DOHH2 (cell line): ENCODE measurements around the gene MAPK6.

Experiments
- H3F3A ChIP-seq: fragments of 200-600 bp; sonication (generic), shearing (Covaris generic); 2 replicates; pipeline ENCODE4 v1.6.0; 2016; ENCODE audit warnings: antibody characterized with exemption, mild to moderate bottlenecking; ENCODE audit not compliant: control insufficient read depth, insufficient read depth
- H3K27ac ChIP-seq: fragments of 200-600 bp; sonication (generic); 2 replicates; pipeline ENCODE4 v1.5.1; 2014; ENCODE audit warnings: low read depth, mild to moderate bottlenecking, low read length, moderate library complexity
- H3K27me3 ChIP-seq: fragments of 200-600 bp; sonication (generic); 2 replicates; pipeline ENCODE4 v1.6.1; 2014; ENCODE audit warnings: mild to moderate bottlenecking, low read length, mixed read lengths; ENCODE audit not compliant: control insufficient read depth
- H3K36me3 ChIP-seq: fragments of 200-600 bp; sonication (generic); 2 replicates; pipeline ENCODE4 v1.6.1; 2014; ENCODE audit warnings: mild to moderate bottlenecking, low read length, moderate library complexity, mixed read lengths; ENCODE audit not compliant: control insufficient read depth
- H3K4me1 ChIP-seq: fragments of 200-600 bp; sonication (generic); 2 replicates; pipeline ENCODE4 v1.6.1; 2014; ENCODE audit warnings: mild to moderate bottlenecking, low read length, mixed read lengths; ENCODE audit not compliant: control insufficient read depth
- H3K4me2 ChIP-seq: fragments of 200-600 bp; sonication (generic); 2 replicates; pipeline ENCODE4 v1.6.0; 2014; ENCODE audit warnings: mild to moderate bottlenecking, low read length, moderate library complexity
- H3K4me3 ChIP-seq: fragments of 200-600 bp; sonication (generic); 2 replicates; pipeline ENCODE4 v1.5.1; 2014; ENCODE audit warnings: mild to moderate bottlenecking, low read length, mixed read lengths
- H3K79me2 ChIP-seq: fragments of 200-600 bp; sonication (generic); 2 replicates; pipeline ENCODE4 v1.6.1; 2014; ENCODE audit warnings: mild to moderate bottlenecking, low read length, mixed read lengths; ENCODE audit not compliant: control insufficient read depth
- H3K9me2 ChIP-seq: fragments of 200-600 bp; sonication (generic); replicated peaks from 2 replicates; pipeline ENCODE4 v1.6.1; 2014; ENCODE audit warnings: mild to moderate bottlenecking, low read length, mixed read lengths; ENCODE audit not compliant: control insufficient read depth
- H3K9me3 ChIP-seq: fragments of 200-600 bp; sonication (generic); 2 replicates; pipeline ENCODE4 v1.6.1; 2014; ENCODE audit warnings: antibody characterized with exemption, low read length, mixed read lengths; ENCODE audit not compliant: control insufficient read depth, insufficient read depth
- H4K20me1 ChIP-seq: fragments of 200-600 bp; sonication (generic); 2 replicates; pipeline ENCODE4 v1.6.0; 2014; ENCODE audit warnings: low read depth, mild to moderate bottlenecking, antibody characterized with exemption, low read length, moderate library complexity; ENCODE audit not compliant: control insufficient read depth, insufficient read depth
- CTCF ChIP-seq: fragments of 200-600 bp; sonication (generic); IDR thresholded peaks from one replicate; pipeline ENCODE4 v1.5.1; 2014; ENCODE audit warnings: antibody characterized with exemption, mild to moderate bottlenecking, low read depth, low read length; ENCODE audit not compliant: poor library complexity, severe bottlenecking
- EZH2phosphoT487 ChIP-seq: fragments of 200-600 bp; sonication (generic); IDR thresholded peaks from 2 replicates; pipeline ENCODE4 v1.6.1; 2017; ENCODE audit warnings: borderline replicate concordance, mild to moderate bottlenecking, antibody characterized with exemption, low read length, moderate library complexity, mixed read lengths

MAPK6 gene

GRCh38 chr15:52031556-52031955, 12.5 kb downstream of the MAPK6 start:
- Histone ChIP-seq H4K20me1 (no peaks in the 10 kb centered on the region), H3K4me2 (no peak overlapping the region), H3F3A (no peaks in the 10 kb centered on the region), H3K9me2 (no peaks in the 10 kb centered on the region), H3K27me3 (no peaks in the 10 kb centered on the region), H3K27ac (no peak overlapping the region), H3K4me3 (no peak overlapping the region), H3K9me3 (peaks cover 13% of the 10 kb centered on the region; the same call in 1 of the 2 replicates), H3K79me2 (peaks cover 96% of the 10 kb centered on the region), H3K4me1 (peaks cover 10% of the 10 kb centered on the region), H3K36me3 (peaks cover 23% of the 10 kb centered on the region)
- TF ChIP-seq EZH2phosphoT487 (no peak), CTCF (no peak)

- Histone ChIP-seq H3K4me1 (peaks cover 12% of the 10 kb centered on the region), H3K27ac (no peak overlapping the region), H3K4me2 (no peak overlapping the region), H3K9me3 (peaks cover 7% of the 10 kb centered on the region; the same call in 1 of the 2 replicates), H3K9me2 (no peaks in the 10 kb centered on the region), H3K36me3 (peaks cover 3% of the 10 kb centered on the region), H4K20me1 (no peaks in the 10 kb centered on the region), H3K79me2 (peaks cover 100% of the 10 kb centered on the region), H3K4me3 (no peak overlapping the region), H3K27me3 (no peaks in the 10 kb centered on the region), H3F3A (no peaks in the 10 kb centered on the region)
- TF ChIP-seq CTCF: no peak
- TF ChIP-seq EZH2phosphoT487: no peak
Measured at GRCh38 chr15:52037889-52038505, 19.0 kb downstream of the MAPK6 start.

GRCh38 chr15:52039925-52040781, 21.1 kb downstream of the MAPK6 start:
- TF ChIP-seq EZH2phosphoT487: no peak
- TF ChIP-seq CTCF: no peak
- Histone ChIP-seq H3K27me3 (no peaks in the 10 kb centered on the region), H3K36me3 (no peaks in the 10 kb centered on the region), H4K20me1 (no peaks in the 10 kb centered on the region), H3K4me2 (no peak overlapping the region), H3K9me2 (no peaks in the 10 kb centered on the region), H3F3A (peaks cover 9% of the 10 kb centered on the region), H3K4me3 (no peak overlapping the region), H3K9me3 (no peaks in the 10 kb centered on the region), H3K27ac (no peak overlapping the region), H3K4me1 (peaks cover 27% of the 10 kb centered on the region), H3K79me2 (peaks cover 99% of the 10 kb centered on the region)
